ENCODE data around the gene RAB24.
"Not testable (repeated sequence)": the region's sequence is repeated elsewhere in the genome, so short reads cannot be mapped to it uniquely, and the experiment has no call there.

Gene RAB24

GRCh38 chr5:177311723-177312648 lies 8.5 kb upstream of the RAB24 start, which contains the start of gene MXD3:
TSS of gene MXD3 (minus strand) at chr5:177311898. CDS start at chr5:177311830, 68 bp downstream.
- peak; percentile 88 to 95 (median 90) for DNase-seq (ENCODE audit: low read depth in 2 of 3, low spot score in 2 of 3)

- no peak for DNase-seq (ENCODE audit: low read depth in 2 of 3, low spot score in 2 of 3)
Measured at GRCh38 chr5:177311392-177311722, 7.8 kb upstream of the RAB24 start.

GRCh38 chr5:177310757-177311391 lies 7.4 kb upstream of the RAB24 start:
- no peak for DNase-seq (ENCODE audit: low read depth in 2 of 3, low spot score in 2 of 3)

GRCh38 chr5:177310332-177310731 lies 6.8 kb upstream of the RAB24 start:
- DNase-seq (ENCODE audit: low read depth in 2 of 3, low spot score in 2 of 3) = no peak

DNA sequence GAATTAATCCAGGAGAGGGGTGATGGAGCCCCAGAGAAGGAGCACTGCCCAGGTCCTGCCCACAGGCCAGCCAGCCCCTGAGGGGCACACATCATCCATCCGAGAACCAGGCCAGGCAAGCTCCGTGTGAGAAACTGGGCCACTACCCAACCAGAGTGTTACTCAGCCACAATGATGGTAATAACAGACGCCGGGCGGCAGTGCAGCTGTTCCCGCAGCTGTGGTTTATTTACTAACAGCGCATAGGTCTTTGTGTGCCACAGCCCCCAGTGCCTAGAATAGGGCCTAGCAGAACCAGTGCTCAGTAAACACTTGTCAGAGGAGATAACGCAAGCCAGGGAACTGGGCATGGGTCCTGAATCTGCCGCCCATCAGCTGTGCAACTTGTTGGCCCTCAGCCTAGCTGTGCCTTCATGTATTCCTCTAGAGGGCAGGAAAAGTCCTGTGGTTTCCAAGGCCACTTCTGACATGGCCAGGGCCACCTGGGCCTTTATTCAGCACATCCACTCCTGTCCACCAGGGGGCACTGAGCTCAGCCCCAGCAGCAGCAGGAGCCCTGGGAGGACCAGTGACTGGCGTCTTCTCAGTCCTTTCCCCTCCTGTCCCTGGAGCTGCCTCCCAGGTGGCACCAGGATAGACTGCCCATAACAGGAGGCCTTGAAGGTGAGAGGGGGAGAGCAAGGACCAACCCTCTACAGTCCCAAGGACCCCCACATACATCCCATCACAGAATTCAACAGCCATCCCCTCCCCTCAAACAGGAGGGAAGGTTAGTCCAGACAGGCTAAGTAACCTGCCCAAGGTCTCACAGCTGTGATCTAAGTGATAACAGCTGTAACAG lies 6.1 kb upstream of the RAB24 start:
- DNase-seq (ENCODE audit: low read depth in 2 of 3, low spot score in 2 of 3) = no peak

DNA sequence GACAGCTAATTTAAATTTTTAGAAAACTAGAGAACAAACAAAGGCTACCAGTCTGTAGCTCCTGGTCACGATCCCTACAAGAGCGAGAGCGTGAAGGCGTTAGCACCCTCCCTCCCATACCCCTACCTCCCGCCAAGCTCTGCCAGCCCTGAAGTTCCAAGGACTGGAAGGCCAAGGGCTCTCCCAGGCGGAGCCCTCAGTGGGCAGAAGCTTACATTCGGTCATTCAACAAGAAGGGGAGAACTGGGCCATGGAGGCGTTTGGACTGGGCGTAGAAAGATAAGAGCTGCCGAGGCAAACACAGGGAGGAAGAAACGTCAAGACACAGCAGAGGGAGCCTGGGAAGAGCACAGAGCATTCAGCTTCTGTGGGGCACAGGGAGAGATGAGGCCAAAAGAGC lies 5.2 kb upstream of the RAB24 start:
- DNase-seq (ENCODE audit: low read depth in 2 of 3, low spot score in 2 of 3) = no peak

DNA sequence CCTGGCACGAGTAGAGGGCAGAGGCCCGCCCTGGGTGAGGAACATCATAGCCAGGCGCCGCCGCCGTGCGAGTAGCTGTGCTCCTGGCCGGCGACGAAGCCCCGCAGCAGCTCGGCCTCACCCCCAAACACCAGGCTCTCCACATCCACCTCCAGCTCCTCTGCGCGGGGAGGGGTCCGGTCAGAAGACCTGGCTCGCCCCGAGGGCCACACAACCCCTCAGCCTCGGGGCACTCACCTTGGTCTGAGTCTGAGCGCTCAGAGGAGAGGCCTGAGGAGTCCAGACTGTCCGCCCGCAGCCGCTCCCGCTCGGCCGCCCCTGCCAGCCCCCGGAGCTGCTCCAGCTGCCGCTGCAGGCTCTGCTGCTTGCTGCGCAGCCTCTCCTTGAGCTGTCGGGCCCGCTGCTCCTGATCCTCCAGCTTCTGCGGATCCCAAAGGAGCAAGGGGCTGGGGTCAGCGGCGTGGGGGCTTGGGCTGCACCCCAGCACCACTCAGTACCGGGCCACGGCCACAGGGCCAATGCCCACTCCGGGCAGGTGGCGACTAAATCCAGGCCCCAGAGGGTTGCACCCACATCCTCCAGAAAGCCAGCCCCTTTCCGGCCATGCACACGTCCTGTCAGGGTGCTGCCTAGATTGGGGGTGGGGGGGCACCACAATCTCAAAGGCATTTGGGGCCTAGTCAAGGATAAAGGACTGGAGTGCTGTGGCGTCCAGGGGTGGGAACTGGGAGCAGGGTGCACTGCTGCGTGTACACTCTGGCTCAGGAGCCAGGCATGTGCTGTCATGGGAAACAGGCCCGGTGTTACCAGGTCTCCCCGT lies 4.2 kb upstream of the RAB24 start:
- no peak for DNase-seq (ENCODE audit: low read depth in 2 of 3, low spot score in 2 of 3)

DNA sequence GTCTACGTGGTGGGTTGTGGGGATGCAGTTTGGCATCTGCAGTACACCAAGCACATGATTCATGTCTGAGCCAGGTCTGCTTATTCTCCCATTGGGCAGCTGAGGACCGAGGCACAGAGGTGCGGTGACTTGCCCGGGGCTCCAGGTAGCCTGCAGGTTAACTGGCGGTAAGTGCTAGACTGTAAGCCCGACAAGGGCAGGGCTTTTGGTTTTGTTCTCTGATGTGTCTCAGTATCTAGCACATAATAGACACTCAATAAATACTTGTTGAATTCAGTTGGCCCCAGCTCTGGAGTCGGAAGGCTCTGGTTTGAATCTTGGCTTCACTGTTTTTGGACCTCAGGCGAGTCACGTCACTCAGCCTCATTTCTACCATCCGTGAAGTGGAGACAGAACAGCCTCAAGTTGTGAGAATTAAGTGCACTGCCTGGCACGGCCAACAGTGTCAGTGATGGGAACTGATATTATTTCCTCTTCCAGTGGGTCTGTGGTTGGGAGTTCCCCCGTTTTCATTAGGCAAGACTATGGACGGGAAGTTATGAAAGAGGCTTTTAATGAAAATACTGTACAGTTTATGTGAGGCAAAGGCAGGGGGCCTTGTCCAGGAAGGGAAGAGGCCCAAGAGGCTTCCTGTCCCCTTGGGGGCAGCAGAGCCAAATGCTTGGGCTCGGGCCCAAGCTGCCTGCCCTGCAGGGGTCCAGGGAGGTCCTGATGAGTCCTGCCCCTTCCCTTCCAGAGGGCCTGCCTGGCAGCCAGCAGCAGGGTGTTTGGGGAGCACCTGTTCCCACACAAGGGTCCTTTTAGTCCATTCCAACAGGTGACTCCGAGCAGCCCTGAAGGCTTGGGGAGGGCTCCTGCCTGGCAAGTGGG lies 3.4 kb upstream of the RAB24 start:
- no peak for DNase-seq (ENCODE audit: low read depth in 2 of 3, low spot score in 2 of 3)

DNA sequence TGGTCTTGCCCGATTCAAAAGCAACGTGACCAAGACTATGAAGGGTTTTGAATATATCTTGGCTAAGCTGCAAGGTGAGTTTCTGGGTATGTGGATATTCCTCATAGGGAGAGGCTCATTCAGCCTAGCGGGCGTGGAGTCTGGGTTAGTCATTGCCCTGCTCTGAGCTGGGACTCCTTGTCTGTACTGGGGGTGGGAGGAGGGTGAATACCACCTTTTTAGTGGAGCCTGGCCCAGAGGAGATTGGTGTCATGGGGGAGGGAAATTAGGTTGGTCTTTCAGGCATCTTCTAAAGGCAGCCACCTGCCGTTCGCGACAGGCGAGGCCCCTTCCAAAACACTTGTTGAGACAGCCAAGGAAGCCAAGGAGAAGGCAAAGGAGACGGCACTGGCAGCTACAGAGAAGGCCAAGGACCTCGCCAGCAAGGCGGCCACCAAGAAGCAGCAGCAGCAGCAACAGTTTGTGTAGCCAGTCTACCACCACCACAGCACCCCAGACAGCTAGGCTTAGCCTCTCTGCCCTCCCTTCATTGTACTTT lies 2.7 kb upstream of the RAB24 start:
- not testable (repeated sequence) for DNase-seq (ENCODE audit: low read depth in 2 of 3, low spot score in 2 of 3)

DNA sequence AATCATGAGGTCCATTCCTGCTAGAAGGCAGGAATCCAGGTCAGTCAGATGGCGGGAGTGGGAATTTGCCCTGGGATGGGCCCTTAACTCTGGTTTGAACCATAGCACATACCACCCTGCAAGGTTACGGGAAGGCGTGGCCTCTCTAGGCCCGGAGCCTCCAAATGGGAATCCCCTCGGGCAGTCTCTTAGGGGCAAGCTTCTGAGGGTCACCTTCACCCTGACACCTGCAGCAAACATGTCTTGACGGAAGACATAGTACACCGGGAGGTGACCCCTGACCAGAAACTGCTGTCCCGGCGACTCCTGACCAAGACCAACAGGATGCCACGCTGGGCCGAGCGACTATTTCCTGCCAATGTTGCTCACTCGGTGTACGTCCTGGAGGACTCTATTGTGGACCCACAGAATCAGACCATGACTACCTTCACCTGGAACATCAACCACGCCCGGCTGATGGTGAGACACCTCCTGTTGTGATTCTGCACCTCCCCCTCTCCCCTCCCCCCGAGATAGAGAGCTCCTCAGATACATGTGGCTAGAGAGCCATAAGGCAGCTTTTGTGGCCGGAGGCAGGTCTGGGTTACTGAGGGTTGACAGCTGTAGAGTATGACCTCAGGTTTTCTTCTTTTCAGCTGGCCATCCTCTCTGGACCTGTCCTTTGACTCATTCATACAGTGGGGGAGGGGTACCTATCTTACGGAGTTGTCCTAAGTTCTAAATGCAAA lies 1.0 kb upstream of the RAB24 start:
- DNase-seq (ENCODE audit: low read depth in 2 of 3, low spot score in 2 of 3) = no peak

DNA sequence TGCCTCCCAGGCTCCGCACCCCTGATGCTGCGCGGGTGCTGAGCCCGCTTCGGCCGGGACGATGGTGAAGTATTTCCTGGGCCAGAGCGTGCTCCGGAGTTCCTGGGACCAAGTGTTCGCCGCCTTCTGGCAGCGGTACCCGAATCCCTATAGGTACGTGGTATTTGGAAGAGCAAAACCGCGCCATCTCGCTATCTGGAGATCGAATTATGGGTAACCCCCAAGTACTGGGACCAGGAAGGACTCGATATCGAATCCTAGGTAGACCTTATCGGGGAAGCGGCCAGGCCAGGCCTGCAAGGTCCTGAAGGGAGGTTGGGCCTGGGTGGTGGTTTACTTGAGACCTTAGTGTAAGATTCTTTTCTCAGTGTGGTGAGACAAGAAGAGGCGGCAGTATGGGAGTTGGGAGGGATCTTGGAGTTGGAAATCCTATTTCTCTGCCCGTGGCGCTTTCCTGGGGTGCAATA lies 439 bp upstream of the RAB24 start:
- no peak for DNase-seq (ENCODE audit: low read depth in 2 of 3, low spot score in 2 of 3)

DNA sequence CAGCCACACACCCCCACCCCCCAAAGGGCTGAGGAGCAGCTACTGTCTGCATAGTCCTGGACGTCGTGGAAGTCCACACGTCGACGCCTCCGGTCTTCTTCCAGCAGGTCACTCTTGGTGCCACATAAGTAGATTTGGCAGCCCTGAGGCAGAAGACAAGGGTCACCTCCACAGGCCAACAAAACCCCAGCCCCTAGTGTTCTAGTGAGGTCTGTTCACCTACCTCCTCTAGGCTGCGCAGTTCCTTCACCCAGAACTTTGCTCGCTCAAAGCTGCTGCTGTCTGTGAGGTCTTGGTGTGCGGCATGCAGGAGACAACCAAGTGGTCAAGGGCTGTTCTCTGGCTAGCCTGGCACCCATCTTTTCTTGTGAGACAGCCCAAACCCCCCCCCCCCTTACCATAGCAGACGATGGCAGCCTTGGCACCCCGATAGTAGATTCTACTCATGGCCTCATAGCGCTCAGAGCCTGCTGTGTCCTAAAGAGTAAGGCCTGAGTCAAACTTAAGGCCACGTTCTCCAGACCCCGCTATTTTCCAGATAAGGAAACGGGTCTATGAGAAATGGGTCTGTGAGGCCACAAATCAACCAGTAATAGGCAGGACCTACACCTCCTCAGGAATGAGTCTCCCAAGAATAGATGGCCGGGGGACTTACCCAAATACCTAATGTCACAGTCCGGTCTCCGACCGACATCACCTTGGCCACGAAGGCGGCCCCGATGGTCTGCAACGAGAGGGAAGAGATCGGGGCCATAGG lies 987 bp downstream of the RAB24 start:
- no peak for DNase-seq (ENCODE audit: low read depth in 2 of 3, low spot score in 2 of 3)

DNA sequence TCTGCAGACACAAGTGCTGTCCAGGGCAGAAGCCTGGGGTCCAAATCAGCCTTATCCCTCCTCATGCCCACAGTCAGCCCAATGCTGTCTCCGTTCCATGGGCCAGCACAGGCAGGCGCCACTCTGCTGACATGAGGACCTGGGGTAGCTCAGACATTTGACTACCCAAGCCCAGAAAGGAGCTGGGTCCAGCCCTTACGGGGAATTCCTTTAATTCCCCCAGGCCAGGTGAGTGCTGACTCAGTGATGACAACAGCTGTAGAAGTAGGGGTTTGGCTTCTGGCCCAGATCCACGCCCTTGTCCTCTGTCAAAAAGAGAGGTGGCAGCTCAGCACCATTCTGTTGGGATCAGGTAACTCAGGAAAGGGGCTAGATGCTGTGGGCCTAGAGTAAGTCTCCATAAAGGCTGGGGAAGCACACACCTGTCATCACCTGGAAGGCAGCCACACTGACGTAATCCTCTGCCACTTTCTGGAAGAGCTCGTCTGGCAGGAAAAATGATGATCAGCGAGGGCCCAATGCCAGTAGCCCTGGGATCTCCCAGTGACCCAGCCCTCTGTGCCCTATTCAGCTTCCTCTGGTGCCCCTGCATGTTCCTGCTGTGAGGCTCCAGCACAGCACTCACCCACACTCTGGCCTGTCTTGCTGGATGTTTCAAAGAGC lies 1.9 kb downstream of the RAB24 start:
- DNase-seq (ENCODE audit: low read depth in 2 of 3, low spot score in 2 of 3) = no peak

- DNase-seq (ENCODE audit: low read depth in 2 of 3, low spot score in 2 of 3) = no peak
Measured at GRCh38 chr5:177300951-177301350, 2.6 kb downstream of the RAB24 start.

- no peak for DNase-seq (ENCODE audit: low read depth in 2 of 3, low spot score in 2 of 3)
Measured at GRCh38 chr5:177300236-177300880, 3.2 kb downstream of the RAB24 start.

GRCh38 chr5:177299697-177300096 lies 3.8 kb downstream of the RAB24 start:
- no peak for DNase-seq (ENCODE audit: low read depth in 2 of 3, low spot score in 2 of 3)

- DNase-seq (ENCODE audit: low read depth in 2 of 3, low spot score in 2 of 3) = no peak
Measured at GRCh38 chr5:177297922-177298321, 5.6 kb downstream of the RAB24 start.

Measured in activated CD8-positive, alpha-beta memory T cell treated with anti-CD3 and anti-CD28 coated beads for 48 hours (primary cell).